Activated CD4-positive, alpha-beta memory T cell treated with anti-CD3 and anti-CD28 coated beads, Interleukin-2, amount 10 ng/mL, durations not matched to agents 7 days and 5 days (primary cell): Measurements from ENCODE around the gene MLYCD. TPM values are rescaled to one million over a fixed set of nuclear protein-coding genes. Genes with fewer than 3 reads are reported as not detected.
"Not testable (repeated sequence)": the region's sequence is repeated elsewhere in the genome, so short reads cannot be mapped to it uniquely, and the experiment has no call there.

Experiments used
- CTCF ChIA-PET: fragments of 350-600 bp; sonication (Branson Sonifier 250); formaldehyde crosslinking; loops from one replicate; lab custom pipeline; 2021; ENCODE audit warnings: antibody characterized with exemption, inconsistent platforms; lab: Charles Lee
- POLR2A ChIA-PET: fragments of 350-600 bp; sonication (Branson Sonifier 250); formaldehyde crosslinking; loops from one replicate; lab custom pipeline; 2021; ENCODE audit warnings: antibody characterized with exemption; lab: Charles Lee
- DNase-seq: peaks from one replicate; pipeline ENCODE4 v3.0.0-alpha.2; 2020
- H3K27ac Mint-ChIP-seq: one replicate; pipeline ENCODE4 v1.8.0; 2021; ENCODE audit warnings: mild to moderate bottlenecking, mixed read lengths
- H3K27me3 Mint-ChIP-seq: one replicate; pipeline ENCODE4 v1.8.0; 2021; ENCODE audit warnings: mixed read lengths
- H3K36me3 Mint-ChIP-seq: one replicate; pipeline ENCODE4 v1.8.0; 2021; ENCODE audit warnings: low read depth, mixed read lengths
- H3K4me1 Mint-ChIP-seq: one replicate; pipeline ENCODE4 v1.8.0; 2021; ENCODE audit warnings: mixed read lengths
- H3K4me3 Mint-ChIP-seq: one replicate; pipeline ENCODE4 v1.8.0; 2021; ENCODE audit warnings: mild to moderate bottlenecking, mixed read lengths
- H3K9me3 Mint-ChIP-seq: one replicate; pipeline ENCODE4 v1.8.0; 2021; ENCODE audit warnings: mixed read lengths
- total RNA-seq, 2 experiments: library from RNA; stranded (reverse); gene quantifications; one replicate each; pipeline ENCODE4 v1.2.3, GENCODE V29; 2021

Gene MLYCD
- total RNA-seq, 2 experiments from 2014 or later: 3.5 to 4.0 TPM

GRCh38 chr16:83950862-83951399, 52.0 kb downstream of the MLYCD start:
- CTCF ChIA-PET, POLR2A ChIA-PET, H3K4me1 Mint-ChIP-seq: not testable (repeated sequence)

GRCh38 chr16:83951544-83951943, 52.6 kb downstream of the MLYCD start:
- Mint-ChIP-seq H3K4me1 (peaks cover 8% of the 10 kb centered on the region), H3K36me3 (no peaks in the 10 kb centered on the region), H3K27ac (no peak overlapping the region), H3K9me3 (no peaks in the 10 kb centered on the region), H3K27me3 (peaks cover 6% of the 10 kb centered on the region), H3K4me3 (no peak overlapping the region)
- DNase-seq: no peak
- CTCF ChIA-PET: no interaction called here
- POLR2A ChIA-PET: no interaction called here

More at GRCh38 chr16:83950862-83951399, 52.0 kb downstream of the MLYCD start:
- H3K27ac Mint-ChIP-seq, H3K9me3 Mint-ChIP-seq, H3K4me3 Mint-ChIP-seq, H3K36me3 Mint-ChIP-seq, H3K27me3 Mint-ChIP-seq, DNase-seq: not testable (repeated sequence)

- Mint-ChIP-seq H3K4me3 (no peak overlapping the region), H3K36me3 (no peaks in the 10 kb centered on the region), H3K27ac (no peak overlapping the region), H3K27me3 (peaks cover 6% of the 10 kb centered on the region), H3K9me3 (no peaks in the 10 kb centered on the region), H3K4me1 (peaks cover 8% of the 10 kb centered on the region)
- no peak for DNase-seq
- ChIA-PET CTCF (no interaction called here), POLR2A (no interaction called here)
Measured at GRCh38 chr16:83952587-83952939, 53.6 kb downstream of the MLYCD start.

GRCh38 chr16:83952940-83953795, 54.3 kb downstream of the MLYCD start, which contains the start of gene OSGIN1:
TSS of gene OSGIN1 (plus strand) at chr16:83953240. CDS start at chr16:83957672, 4,432 bp downstream.
- ChIA-PET CTCF (interaction anchor here (0.9 to 1.9 kb wide), 11 partner anchors 10 to 234 kb away, joined by 3 to 12 read pairs (median 4); partner anchors contain the start of gene TAF1C), POLR2A (interaction anchor here (1.5 kb wide), 1 partner anchor 164 kb away, joined by 7 read pairs; the partner anchor contains the start of gene MBTPS1)
- H3K36me3 Mint-ChIP-seq: no peaks in the 10 kb centered on the region
- DNase-seq: peak; percentile 79
- H3K27ac Mint-ChIP-seq: no peak within 1 kb of the TSS
- peaks cover 6% of the 10 kb centered on the region for H3K27me3 Mint-ChIP-seq
- H3K9me3 Mint-ChIP-seq: no peaks in the 10 kb centered on the region
- peaks cover 8% of the 10 kb centered on the region for H3K4me1 Mint-ChIP-seq
- H3K4me3 Mint-ChIP-seq: peak within 1 kb of the TSS; percentile 72

GRCh38 chr16:83953796-83954576, 55.1 kb downstream of the MLYCD start:
- Mint-ChIP-seq H3K9me3 (no peaks in the 10 kb centered on the region), H3K4me1 (peaks cover 8% of the 10 kb centered on the region), H3K27me3 (peaks cover 6% of the 10 kb centered on the region), H3K36me3 (no peaks in the 10 kb centered on the region), H3K27ac (no peak overlapping the region), H3K4me3 (peak overlapping the region; percentile 49)
- DNase-seq: peak; percentile 21
- CTCF ChIA-PET: interaction anchor here (0.9 to 1.9 kb wide), 12 partner anchors 9 to 233 kb away, joined by 3 to 12 read pairs (median 4); partner anchors contain the start of gene TAF1C
- POLR2A ChIA-PET: interaction anchor here (1.5 kb wide), 1 partner anchor 163 kb away, joined by 7 read pairs; the partner anchor contains the start of gene MBTPS1

- ChIA-PET POLR2A (interaction anchor here (1.5 kb wide), 1 partner anchor 162 kb away, joined by 7 read pairs; the partner anchor contains the start of gene MBTPS1), CTCF (interaction anchor here (0.9 to 1.9 kb wide), 11 partner anchors 9 to 232 kb away, joined by 3 to 12 read pairs (median 4); partner anchors contain the start of gene TAF1C)
- Mint-ChIP-seq H3K27ac (no peak overlapping the region), H3K36me3 (no peaks in the 10 kb centered on the region), H3K27me3 (peaks cover 6% of the 10 kb centered on the region), H3K9me3 (no peaks in the 10 kb centered on the region), H3K4me3 (no peak overlapping the region), H3K4me1 (peaks cover 8% of the 10 kb centered on the region)
- no peak for DNase-seq
Measured at GRCh38 chr16:83954577-83955016, 55.7 kb downstream of the MLYCD start.

GRCh38 chr16:83955218-83956130, 56.6 kb downstream of the MLYCD start:
- DNase-seq: no peak
- no peaks in the 10 kb centered on the region for H3K9me3 Mint-ChIP-seq
- H3K4me3 Mint-ChIP-seq: no peak overlapping the region
- H3K4me1 Mint-ChIP-seq: peaks cover 8% of the 10 kb centered on the region
- H3K27me3 Mint-ChIP-seq: peaks cover 6% of the 10 kb centered on the region
- POLR2A ChIA-PET: no interaction called here
- H3K27ac Mint-ChIP-seq: no peak overlapping the region
- CTCF ChIA-PET: interaction anchor here (0.9 to 1.5 kb wide), 3 partner anchors 111 to 232 kb away, joined by 3 to 6 read pairs (median 4); no protein-coding TSS in a partner anchor
- no peaks in the 10 kb centered on the region for H3K36me3 Mint-ChIP-seq

GRCh38 chr16:83956336-83957289, 57.7 kb downstream of the MLYCD start:
- no peaks in the 10 kb centered on the region for H3K9me3 Mint-ChIP-seq
- ChIA-PET POLR2A (interaction anchor here (0.9 kb wide), 1 partner anchor 111 kb away, joined by 3 read pairs; no protein-coding TSS in a partner anchor), CTCF (interaction anchor here (0.5 to 2.3 kb wide), 16 partner anchors 15 to 535 kb away, joined by 3 to 21 read pairs (median 3); partner anchors contain the start of genes SLC38A8 and TAF1C)
- no peak overlapping the region for H3K4me3 Mint-ChIP-seq
- peaks cover 8% of the 10 kb centered on the region for H3K4me1 Mint-ChIP-seq
- peaks cover 6% of the 10 kb centered on the region for H3K27me3 Mint-ChIP-seq
- DNase-seq: peak; percentile 79
- H3K27ac Mint-ChIP-seq: no peak overlapping the region
- no peaks in the 10 kb centered on the region for H3K36me3 Mint-ChIP-seq

GRCh38 chr16:83957296-83957855, 58.5 kb downstream of the MLYCD start:
- H3K27me3 Mint-ChIP-seq: peaks cover 6% of the 10 kb centered on the region
- H3K36me3 Mint-ChIP-seq: no peaks in the 10 kb centered on the region
- POLR2A ChIA-PET: interaction anchor here (0.9 kb wide), 1 partner anchor 110 kb away, joined by 3 read pairs; no protein-coding TSS in a partner anchor
- H3K27ac Mint-ChIP-seq: no peak overlapping the region
- CTCF ChIA-PET: interaction anchor here (0.7 to 2.3 kb wide), 14 partner anchors 16 to 1607 kb away, joined by 3 to 21 read pairs (median 4); partner anchors contain the start of gene TAF1C
- H3K9me3 Mint-ChIP-seq: no peaks in the 10 kb centered on the region
- no peak for DNase-seq
- H3K4me1 Mint-ChIP-seq: peaks cover 8% of the 10 kb centered on the region
- H3K4me3 Mint-ChIP-seq: no peak overlapping the region

- no peak for DNase-seq
- Mint-ChIP-seq H3K27ac (no peak overlapping the region), H3K4me3 (no peak overlapping the region), H3K36me3 (no peaks in the 10 kb centered on the region), H3K9me3 (no peaks in the 10 kb centered on the region), H3K4me1 (peaks cover 6% of the 10 kb centered on the region), H3K27me3 (peaks cover 6% of the 10 kb centered on the region)
- ChIA-PET POLR2A (no interaction called here), CTCF (interaction anchor here (0.7 to 2.3 kb wide), 7 partner anchors 20 to 1608 kb away, joined by 3 to 21 read pairs (median 5); partner anchors contain the start of gene TAF1C)
Measured at GRCh38 chr16:83958137-83958845, 59.4 kb downstream of the MLYCD start.
